Panc1 (cell line): ENCODE measurements around the gene TBCD. TPM values are rescaled to one million over a fixed set of nuclear protein-coding genes. Genes with fewer than 3 reads are reported as not detected.
A peak's percentile ranks its signal among the peaks of the same experiment; 100 is the strongest.

Experiments
- ATAC-seq: fragments of 200-7000 bp; cut with Tn5 transposase; 2 replicates; pipeline ENCODE4 v1.9.1; 2020; ENCODE audit warnings: mild to moderate bottlenecking, moderate library complexity
- BruUV-seq: library from RNA; stranded (reverse); fragments of 400-500 nt; replicated peaks from 2 replicates; lab custom pipeline; 2021; lab: Mats Ljungman, UMichigan
- CTCF ChIA-PET: fragments of 300-600 bp; sonication (Branson Sonifier 250); formaldehyde crosslinking; loops from one replicate; lab custom pipeline; 2022; ENCODE audit warnings: antibody characterized with exemption; lab: Charles Lee
- POLR2A ChIA-PET: fragments of 300-600 bp; sonication (Branson Sonifier 250); formaldehyde crosslinking; loops from one replicate; lab custom pipeline; 2022; ENCODE audit warnings: antibody characterized with exemption; lab: Charles Lee
- DNase-seq: peaks from one replicate; pipeline ENCODE4 v3.0.0-alpha.2; 2010; ENCODE audit warnings: low read depth, low spot score
- H3K27ac ChIP-seq: 2 replicates; pipeline ENCODE4 v1.5.1; 2011; ENCODE audit warnings: mild to moderate bottlenecking, low read length, inconsistent platforms
- H3K27me3 ChIP-seq: fragments of 200-500 bp; sonication (Bioruptor generic); 2 replicates; pipeline ENCODE4 v1.6.0; 2014; ENCODE audit warnings: low read length, inconsistent platforms; ENCODE audit not compliant: control insufficient read depth, insufficient read depth
- H3K36me3 ChIP-seq: fragments of 200-500 bp; sonication (Bioruptor generic); 2 replicates; pipeline ENCODE4 v1.5.1; 2014; ENCODE audit warnings: inconsistent platforms, mild to moderate bottlenecking, low read length, moderate library complexity; ENCODE audit not compliant: control insufficient read depth, insufficient read depth
- H3K4me1 ChIP-seq: 2 replicates; pipeline ENCODE4 v1.5.1; 2011; ENCODE audit warnings: inconsistent platforms, mild to moderate bottlenecking, low read length, moderate library complexity; ENCODE audit not compliant: control insufficient read depth, insufficient read depth
- H3K4me3 ChIP-seq, 2 experiments: 2 replicates each; pipeline ENCODE4 v1.5.1; 2011 to 2012; ENCODE audit warnings: low read depth in 2 of 2, low read length in 2 of 2, mild to moderate bottlenecking in 2 of 2, inconsistent platforms in 1 of 2, moderate library complexity in 1 of 2
- H3K9me3 ChIP-seq: fragments of 200-500 bp; sonication (Bioruptor generic); 2 replicates; pipeline ENCODE4 v1.5.1; 2014; ENCODE audit warnings: low read depth, mild to moderate bottlenecking, inconsistent platforms, low read length, moderate library complexity; ENCODE audit not compliant: control insufficient read depth, insufficient read depth
- CTCF ChIP-seq: fragments of 450-650 bp; IDR thresholded peaks from 2 replicates; pipeline ENCODE4 v1.5.1; 2017; ENCODE audit warnings: mild to moderate bottlenecking
- POLR2AphosphoS5 ChIP-seq: IDR thresholded peaks from 2 replicates; pipeline ENCODE4 v1.6.1; 2012; ENCODE audit warnings: mild to moderate bottlenecking, low read depth, low read length, moderate library complexity
- REST ChIP-seq, 2 experiments: IDR thresholded peaks; 2 replicates each; pipeline ENCODE4 v1.6.1; 2011 to 2012; ENCODE audit warnings: low read depth in 2 of 2, control low read depth in 1 of 2, low read length in 1 of 2, mild to moderate bottlenecking in 1 of 2, moderate library complexity in 1 of 2; ENCODE audit not compliant: insufficient read depth in 1 of 2
- SIN3A ChIP-seq: IDR thresholded peaks from 2 replicates; pipeline ENCODE4 v1.6.1; 2012; ENCODE audit warnings: low read depth, mild to moderate bottlenecking, low read length, moderate library complexity, borderline replicate concordance; ENCODE audit not compliant: insufficient read depth
- TCF7L2 ChIP-seq: IDR thresholded peaks from 2 replicates; pipeline ENCODE4 v1.6.1; 2011; ENCODE audit warnings: mild to moderate bottlenecking, low read depth, low read length, inconsistent platforms
- in situ Hi-C: cut with HindIII; loops from 2 replicates; pipeline ENCODE4 v1.10.0; 2016; ENCODE audit warnings: low sequenced_read_pairs, low pct_unique_long_range_greater_than_20kb
- intact Hi-C: fragments of 100-400 bp; cut with micrococcal nuclease; formaldehyde crosslinking; loops from one replicate; pipeline ENCODE4 v1.10.0; 2022; ENCODE audit not compliant: unreplicated experiment
- total RNA-seq: library from RNA; stranded (reverse); gene quantifications from one replicate; pipeline ENCODE4 v1.2.1, GENCODE V29; 2021; ENCODE audit not compliant: unreplicated experiment

TBCD gene
- total RNA-seq, 1 experiment from 2014 or later, result 186 TPM

- intact Hi-C loops (no loop called here), in situ Hi-C loops (no loop called here)
- BruUV-seq, result no TSS peak
- Histone ChIP-seq H3K27ac (no peak overlapping the region), H3K4me1 (peaks cover 4% of the 10 kb centered on the region), H3K9me3 (no peaks in the 10 kb centered on the region), H3K4me3 (no peak overlapping the region), H3K36me3 (no peaks in the 10 kb centered on the region), H3K27me3 (no peaks in the 10 kb centered on the region; the same call in 1 of the 2 replicates)
- TF ChIP-seq CTCF, result no peak
- no peak for TF ChIP-seq TCF7L2
- TF ChIP-seq REST (IDR thresholded peaks at IDR 0.05; ENCODE audit: insufficient read depth in 1 of 2, low read depth in 2 of 2, low read length in 1 of 2), result no peak
- no peak for TF ChIP-seq POLR2AphosphoS5
- TF ChIP-seq SIN3A, result no peak
- POLR2A ChIA-PET, result no interaction called here
- DNase-seq (no peak), ATAC-seq (no peak)
- CTCF ChIA-PET, result no interaction called here
These were observed 48.7 kb upstream of the TBCD start for GRCh38 chr17:82703036-82703745.

- intact Hi-C loops, result no loop called here
- no peaks in the 10 kb centered on the region; the same call in 1 of the 2 replicates for H3K27me3 ChIP-seq
- no peak for DNase-seq
- no peak overlapping the region for H3K4me3 ChIP-seq
- no TSS peak for BruUV-seq
- H3K27ac ChIP-seq, result no peak overlapping the region
- H3K9me3 ChIP-seq, result no peaks in the 10 kb centered on the region
- H3K4me1 ChIP-seq, result peaks cover 7% of the 10 kb centered on the region
- ChIA-PET CTCF (no interaction called here), POLR2A (no interaction called here)
- no peaks in the 10 kb centered on the region for H3K36me3 ChIP-seq
- in situ Hi-C loops, result no loop called here
- TF ChIP-seq REST (IDR thresholded peaks at IDR 0.05; ENCODE audit: insufficient read depth in 1 of 2, low read depth in 2 of 2, low read length in 1 of 2) (no peak), TCF7L2 (no peak), CTCF (no peak), POLR2AphosphoS5 (no peak), SIN3A (no peak)
- peak; percentile 42; the same call in 1 of the 2 replicates for ATAC-seq
These were observed 47.7 kb upstream of the TBCD start for GRCh38 chr17:82703935-82704865.
